ENCODE measurements around the gene ZNF580. TPM values are rescaled to one million over a fixed set of nuclear protein-coding genes. Genes with fewer than 3 reads are reported as not detected.

The ZNF580 gene
- total RNA-seq, 1 experiment from 2014 or later: 32.0 TPM

GRCh38 chr19:55692681-55693081, 51.9 kb downstream of the ZNF580 start:
- H3K36me3 Mint-ChIP-seq: peaks cover 18% of the 10 kb centered on the region; the same call in 1 of the 2 replicates
- ATAC-seq (no peak), DNase-seq (ENCODE audit: low spot score) (no peak)
- ChIA-PET CTCF (interaction anchor here (1.6 kb wide), 1 partner anchor 11 kb away, joined by 6 read pairs; no protein-coding TSS in a partner anchor), POLR2A (no interaction called here)
- no peak overlapping the region for H3K27ac Mint-ChIP-seq
- H3K27me3 Mint-ChIP-seq (ENCODE audit: low read depth): no peaks in the 10 kb centered on the region
- H3K4me3 Mint-ChIP-seq: no peak overlapping the region
- H3K4me1 Mint-ChIP-seq: no peaks in the 10 kb centered on the region
- H3K9me3 Mint-ChIP-seq: no peaks in the 10 kb centered on the region
- TF ChIP-seq MAX (CRISPR knock-in tag; IDR thresholded peaks at IDR 0.05) (no peak), SMAD4 (CRISPR knock-in tag; IDR thresholded peaks at IDR 0.05) (no peak), STAT6 (CRISPR knock-in tag; conservative IDR thresholded peaks at IDR 0.05; ENCODE audit: low read depth) (no peak), CDX4 (CRISPR knock-in tag; IDR thresholded peaks at IDR 0.05; ENCODE audit: borderline replicate concordance) (no peak), NFATC4 (CRISPR knock-in tag; IDR thresholded peaks at IDR 0.05) (no peak), PRDM15 (CRISPR knock-in tag; IDR thresholded peaks at IDR 0.05) (no peak), ZNF423 (CRISPR knock-in tag; IDR thresholded peaks at IDR 0.05) (no peak), ARID4B (CRISPR knock-in tag; IDR thresholded peaks at IDR 0.05; ENCODE audit: borderline replicate concordance) (no peak), NFYB (CRISPR knock-in tag; conservative IDR thresholded peaks at IDR 0.05; ENCODE audit: low read depth) (no peak), SOX15 (CRISPR knock-in tag; IDR thresholded peaks at IDR 0.05) (no peak), CREM (CRISPR knock-in tag; IDR thresholded peaks at IDR 0.05) (no peak), NR2C2 (CRISPR knock-in tag; IDR thresholded peaks at IDR 0.05) (no peak), ATF2 (CRISPR knock-in tag; IDR thresholded peaks at IDR 0.05; ENCODE audit: borderline replicate concordance, low read depth) (no peak), ZNF263 (CRISPR knock-in tag; IDR thresholded peaks at IDR 0.05; ENCODE audit: low read depth) (no peak), ZNF281 (CRISPR knock-in tag; IDR thresholded peaks at IDR 0.05) (no peak)
- TF ChIP-seq, protein P1, sequence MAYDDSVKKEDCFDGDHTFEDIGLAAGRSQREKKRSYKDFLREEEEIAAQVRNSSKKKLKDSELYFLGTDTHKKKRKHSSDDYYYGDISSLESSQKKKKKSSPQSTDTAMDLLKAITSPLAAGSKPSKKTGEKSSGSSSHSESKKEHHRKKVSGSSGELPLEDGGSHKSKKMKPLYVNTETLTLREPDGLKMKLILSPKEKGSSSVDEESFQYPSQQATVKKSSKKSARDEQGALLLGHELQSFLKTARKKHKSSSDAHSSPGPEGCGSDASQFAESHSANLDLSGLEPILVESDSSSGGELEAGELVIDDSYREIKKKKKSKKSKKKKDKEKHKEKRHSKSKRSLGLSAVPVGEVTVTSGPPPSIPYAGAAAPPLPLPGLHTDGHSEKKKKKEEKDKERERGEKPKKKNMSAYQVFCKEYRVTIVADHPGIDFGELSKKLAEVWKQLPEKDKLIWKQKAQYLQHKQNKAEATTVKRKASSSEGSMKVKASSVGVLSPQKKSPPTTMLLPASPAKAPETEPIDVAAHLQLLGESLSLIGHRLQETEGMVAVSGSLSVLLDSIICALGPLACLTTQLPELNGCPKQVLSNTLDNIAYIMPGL (CRISPR knock-in tag; IDR thresholded peaks at IDR 0.05): no peak
- TF ChIP-seq, protein P2, sequence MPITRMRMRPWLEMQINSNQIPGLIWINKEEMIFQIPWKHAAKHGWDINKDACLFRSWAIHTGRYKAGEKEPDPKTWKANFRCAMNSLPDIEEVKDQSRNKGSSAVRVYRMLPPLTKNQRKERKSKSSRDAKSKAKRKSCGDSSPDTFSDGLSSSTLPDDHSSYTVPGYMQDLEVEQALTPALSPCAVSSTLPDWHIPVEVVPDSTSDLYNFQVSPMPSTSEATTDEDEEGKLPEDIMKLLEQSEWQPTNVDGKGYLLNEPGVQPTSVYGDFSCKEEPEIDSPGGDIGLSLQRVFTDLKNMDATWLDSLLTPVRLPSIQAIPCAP (CRISPR knock-in tag; IDR thresholded peaks at IDR 0.05): no peak
- TF ChIP-seq, protein P3, sequence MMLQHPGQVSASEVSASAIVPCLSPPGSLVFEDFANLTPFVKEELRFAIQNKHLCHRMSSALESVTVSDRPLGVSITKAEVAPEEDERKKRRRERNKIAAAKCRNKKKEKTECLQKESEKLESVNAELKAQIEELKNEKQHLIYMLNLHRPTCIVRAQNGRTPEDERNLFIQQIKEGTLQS (CRISPR knock-in tag; conservative IDR thresholded peaks at IDR 0.05): no peak

All from WTC11 (cell line).